Lower leg skin (tissue), 3 donors: ENCODE results near the gene KCNB1.

Experiments
- POLR2A ChIP-seq, 2 donors: fragments of 450-650 bp; IDR thresholded peaks; one replicate each; pipeline ENCODE4 v1.6.1; 2016 to 2017; ENCODE audit warnings: antibody characterized with exemption in 2 of 2, mild to moderate bottlenecking in 1 of 2, moderate library complexity in 1 of 2
- TF ChIP-seq, protein P1 (sequence below), 3 donors: fragments of 450-650 bp; IDR thresholded peaks; one replicate each; pipeline ENCODE4 v1.5.1; 2016; ENCODE audit warnings: antibody characterized with exemption in 3 of 3, mild to moderate bottlenecking in 3 of 3, moderate library complexity in 2 of 3

DNA sequence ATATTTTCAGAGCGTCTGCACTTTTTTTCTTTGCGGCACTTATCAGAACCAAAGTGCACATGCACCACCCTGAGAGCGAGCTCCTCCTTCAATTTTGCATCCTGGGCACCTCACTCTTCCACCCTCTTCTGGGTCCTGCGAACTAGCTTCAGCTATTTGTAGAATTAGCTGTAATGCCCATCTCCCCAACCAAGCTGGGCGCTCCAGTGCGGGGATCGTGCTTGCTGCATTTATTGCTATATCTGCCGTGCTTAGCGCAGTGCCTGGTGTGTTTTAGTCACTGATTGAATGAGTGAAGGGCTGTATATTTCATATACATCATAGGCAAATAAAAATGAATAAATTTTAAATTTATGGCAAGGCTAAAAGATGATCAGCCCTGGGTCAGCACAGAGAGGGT lies 75.8 kb downstream of the KCNB1 start:
- TF ChIP-seq, protein P1, sequence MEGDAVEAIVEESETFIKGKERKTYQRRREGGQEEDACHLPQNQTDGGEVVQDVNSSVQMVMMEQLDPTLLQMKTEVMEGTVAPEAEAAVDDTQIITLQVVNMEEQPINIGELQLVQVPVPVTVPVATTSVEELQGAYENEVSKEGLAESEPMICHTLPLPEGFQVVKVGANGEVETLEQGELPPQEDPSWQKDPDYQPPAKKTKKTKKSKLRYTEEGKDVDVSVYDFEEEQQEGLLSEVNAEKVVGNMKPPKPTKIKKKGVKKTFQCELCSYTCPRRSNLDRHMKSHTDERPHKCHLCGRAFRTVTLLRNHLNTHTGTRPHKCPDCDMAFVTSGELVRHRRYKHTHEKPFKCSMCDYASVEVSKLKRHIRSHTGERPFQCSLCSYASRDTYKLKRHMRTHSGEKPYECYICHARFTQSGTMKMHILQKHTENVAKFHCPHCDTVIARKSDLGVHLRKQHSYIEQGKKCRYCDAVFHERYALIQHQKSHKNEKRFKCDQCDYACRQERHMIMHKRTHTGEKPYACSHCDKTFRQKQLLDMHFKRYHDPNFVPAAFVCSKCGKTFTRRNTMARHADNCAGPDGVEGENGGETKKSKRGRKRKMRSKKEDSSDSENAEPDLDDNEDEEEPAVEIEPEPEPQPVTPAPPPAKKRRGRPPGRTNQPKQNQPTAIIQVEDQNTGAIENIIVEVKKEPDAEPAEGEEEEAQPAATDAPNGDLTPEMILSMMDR (IDR thresholded peaks at IDR 0.05) = no peak
- TF ChIP-seq POLR2A (IDR thresholded peaks at IDR 0.05) = no peak
